VCaP (cell line): ENCODE measurements around the gene NRG2.
A peak's percentile ranks its signal among the peaks of the same experiment; 100 is the strongest.

Source experiments
- H3K27ac ChIP-seq: fragments of 450-650 bp; 2 replicates; pipeline ENCODE4 v1.5.1; 2017
- CTCF ChIP-seq: fragments of 450-650 bp; conservative IDR thresholded peaks from 2 replicates; pipeline ENCODE4 v1.5.1; 2017; ENCODE audit warnings: mild to moderate bottlenecking, moderate library complexity

Gene NRG2

DNA sequence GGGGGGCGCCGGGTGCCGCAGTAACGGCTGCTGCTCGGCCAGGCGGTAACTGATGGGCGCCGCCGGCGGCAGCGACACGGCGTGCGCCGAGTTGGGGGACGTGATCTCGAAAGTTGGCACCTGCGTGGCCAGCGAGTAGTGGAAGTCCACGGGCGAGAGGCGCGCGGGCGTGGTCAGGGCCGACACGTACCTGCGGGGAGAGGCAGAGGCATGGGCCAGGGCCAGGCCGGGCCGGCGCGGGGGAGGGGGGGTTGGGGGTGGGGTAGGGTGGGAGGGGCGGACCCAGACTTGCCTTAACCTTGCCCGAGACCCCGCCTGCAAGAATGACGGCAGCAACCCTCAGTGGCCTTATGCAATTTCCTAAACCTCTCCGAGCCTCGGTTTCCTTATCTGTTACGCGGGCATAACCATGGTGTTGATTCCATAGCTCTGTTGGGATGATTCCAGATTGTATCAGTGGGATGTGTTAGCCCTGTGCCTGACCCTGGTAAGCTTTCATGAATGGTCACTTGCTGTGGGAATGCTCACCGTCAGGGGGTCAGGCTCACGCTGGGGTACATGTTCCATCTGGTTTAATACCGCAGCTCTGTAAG is 194.5 kb downstream of the NRG2 start:
- no peak for TF ChIP-seq CTCF
- H3K27ac ChIP-seq = no peak overlapping the region

DNA sequence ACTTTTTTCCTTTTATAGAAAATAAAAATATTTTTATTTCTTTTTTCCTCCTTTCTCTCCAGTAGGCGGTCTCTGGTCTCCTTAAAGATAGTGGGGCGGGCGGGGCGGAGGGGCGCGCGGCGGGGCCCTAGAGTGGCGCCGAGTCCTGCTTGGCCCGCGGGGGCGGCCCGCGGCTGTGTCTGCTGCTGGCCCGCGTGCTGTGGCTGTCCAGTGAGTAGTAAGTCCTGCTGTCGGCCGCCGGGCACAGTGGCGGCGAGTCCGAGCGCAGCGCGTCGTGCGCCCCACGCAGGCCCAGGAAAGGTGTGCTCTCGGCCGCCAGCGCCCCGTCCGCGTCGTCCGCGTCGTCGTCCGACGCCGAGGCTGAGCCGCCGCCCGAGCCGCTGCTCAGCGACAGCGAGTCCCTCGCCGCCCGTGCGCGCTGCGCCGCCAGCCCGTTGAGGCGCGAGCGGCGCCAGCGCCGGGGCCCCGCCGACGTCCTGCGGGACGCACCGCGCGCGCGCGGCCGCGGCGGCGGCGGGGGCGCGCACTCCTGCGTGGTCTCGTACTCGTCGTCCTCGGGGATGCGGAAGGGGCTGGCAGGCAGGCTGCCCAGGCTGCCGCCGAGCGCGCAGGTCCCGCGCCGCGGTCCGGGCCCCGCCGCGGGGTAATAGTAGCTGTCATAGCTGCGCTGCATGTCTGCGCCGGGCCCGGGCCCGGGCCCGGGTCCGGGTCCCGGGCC is 195.2 kb downstream of the NRG2 start:
- TF ChIP-seq CTCF = no peak

DNA sequence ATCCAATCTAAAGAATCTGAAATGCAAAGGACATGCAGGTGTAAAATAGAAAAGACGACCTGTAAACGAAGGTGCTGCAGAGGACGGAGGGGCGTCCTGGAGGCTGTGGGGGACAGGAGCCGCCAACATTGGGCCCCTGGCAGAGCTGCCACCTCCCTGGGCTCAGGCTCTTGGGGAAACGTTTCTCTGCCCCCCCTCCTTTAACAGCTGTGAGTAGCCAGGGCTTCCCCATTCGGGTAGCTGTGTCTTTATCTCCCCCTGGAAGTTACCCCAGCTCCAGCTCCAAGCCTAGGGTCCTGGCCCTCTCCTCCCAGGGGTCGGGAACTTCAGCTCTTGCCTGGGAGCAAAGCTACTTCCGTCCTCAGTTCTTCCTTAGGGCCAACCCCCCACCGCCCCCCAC is 196.0 kb downstream of the NRG2 start:
- TF ChIP-seq CTCF = no peak

More for the DNA sequence above, 195.2 kb downstream of the NRG2 start:
- no peak overlapping the region for H3K27ac ChIP-seq

GRCh38 chr5:139845846-139846681 is 197.0 kb downstream of the NRG2 start:
- no peak overlapping the region for H3K27ac ChIP-seq
- TF ChIP-seq CTCF = no peak

More for the DNA sequence above, 196.0 kb downstream of the NRG2 start:
- H3K27ac ChIP-seq = no peak overlapping the region

DNA sequence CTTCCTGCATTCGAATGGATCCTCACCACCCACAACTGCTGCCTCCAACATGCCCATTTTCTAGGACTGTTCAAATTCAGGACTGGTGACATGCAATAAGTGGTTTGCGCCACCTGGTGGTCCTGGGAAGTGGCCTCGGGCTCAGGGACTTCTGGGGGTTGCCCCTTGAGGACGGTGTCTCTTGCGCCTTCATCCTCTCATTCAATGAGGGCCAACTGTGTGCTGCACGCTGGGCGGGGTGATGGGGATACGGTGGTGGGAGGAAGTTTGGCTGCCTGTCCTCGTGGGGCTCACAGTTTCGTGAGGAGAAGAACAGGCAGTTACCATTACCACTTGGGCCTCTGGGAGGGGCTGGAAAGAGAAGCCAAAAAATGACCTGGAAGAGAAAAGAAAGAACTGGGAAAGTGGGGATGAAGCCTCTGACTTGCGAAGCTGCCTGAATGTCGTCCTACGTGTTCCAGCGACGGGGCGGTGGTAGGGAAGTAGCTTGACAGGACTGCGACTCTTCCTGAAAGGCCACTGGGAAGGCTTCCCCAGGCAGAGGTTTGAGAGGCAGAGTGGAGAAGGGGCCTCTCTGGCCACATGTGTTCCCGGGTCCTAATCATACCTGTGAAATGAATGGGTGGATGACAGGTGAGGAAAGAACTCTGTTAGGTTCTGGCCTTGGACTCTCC is 198.5 kb downstream of the NRG2 start:
- peak; percentile 83 for TF ChIP-seq CTCF
- H3K27ac ChIP-seq = no peak overlapping the region

DNA sequence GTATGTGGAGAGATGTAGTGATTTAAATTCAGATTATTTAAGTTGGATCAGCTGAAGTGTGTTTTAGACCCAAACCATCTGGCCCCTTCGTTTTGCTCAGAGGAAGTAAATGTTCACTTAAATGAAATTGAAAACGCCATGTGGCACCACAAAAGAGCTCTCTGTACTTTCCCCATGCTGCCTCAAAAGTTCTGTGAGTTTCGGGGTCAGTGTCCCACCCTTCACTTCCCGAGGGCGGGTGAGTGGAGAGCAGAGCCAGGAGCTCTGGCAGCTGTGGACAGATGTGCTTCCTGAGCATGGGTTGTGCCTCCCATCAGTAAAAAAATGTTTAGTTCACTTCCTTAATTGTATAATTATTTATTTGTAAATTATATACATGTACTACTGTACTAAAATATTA is 199.1 kb downstream of the NRG2 start:
- no peak for TF ChIP-seq CTCF
- no peak overlapping the region for H3K27ac ChIP-seq

DNA sequence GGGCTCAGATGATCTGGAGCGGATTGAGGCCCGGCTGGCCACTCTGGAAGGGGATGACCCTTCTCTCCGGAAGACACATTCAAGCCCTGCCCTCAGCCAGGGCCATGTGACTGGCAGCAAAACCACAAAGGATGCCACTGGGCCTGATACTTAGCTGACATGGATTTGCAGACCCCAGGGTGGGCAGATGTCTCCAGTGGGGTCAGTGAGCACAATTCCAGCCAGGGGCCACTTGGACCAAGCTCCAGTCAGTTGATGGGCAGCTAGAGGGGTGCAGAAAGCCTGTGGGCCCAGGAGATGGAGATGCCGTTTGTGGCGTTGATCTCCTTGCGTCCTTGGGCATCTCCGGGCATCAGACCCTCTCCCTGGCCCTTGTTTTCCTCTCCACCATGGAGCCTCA is 200.8 kb downstream of the NRG2 start:
- TF ChIP-seq CTCF = no peak
- no peak overlapping the region for H3K27ac ChIP-seq
